SU-DHL-6 (cell line): ENCODE results near the gene FDPS.

ENCODE experiments used
- EZH2phosphoT487 ChIP-seq: fragments of 200-600 bp; sonication (generic), shearing (Covaris generic); conservative IDR thresholded peaks from 2 replicates; pipeline ENCODE4 v1.6.1; 2018; ENCODE audit warnings: mild to moderate bottlenecking, antibody characterized with exemption, low read length, moderate library complexity, mixed read lengths
- TF ChIP-seq, protein P1 (sequence below): fragments of 200-600 bp; sonication (generic); IDR thresholded peaks from one replicate; pipeline ENCODE4 v1.5.1; 2017; ENCODE audit warnings: antibody characterized with exemption, mild to moderate bottlenecking, low read length, moderate library complexity; ENCODE audit not compliant: insufficient read depth, poor library complexity, severe bottlenecking

DNA sequence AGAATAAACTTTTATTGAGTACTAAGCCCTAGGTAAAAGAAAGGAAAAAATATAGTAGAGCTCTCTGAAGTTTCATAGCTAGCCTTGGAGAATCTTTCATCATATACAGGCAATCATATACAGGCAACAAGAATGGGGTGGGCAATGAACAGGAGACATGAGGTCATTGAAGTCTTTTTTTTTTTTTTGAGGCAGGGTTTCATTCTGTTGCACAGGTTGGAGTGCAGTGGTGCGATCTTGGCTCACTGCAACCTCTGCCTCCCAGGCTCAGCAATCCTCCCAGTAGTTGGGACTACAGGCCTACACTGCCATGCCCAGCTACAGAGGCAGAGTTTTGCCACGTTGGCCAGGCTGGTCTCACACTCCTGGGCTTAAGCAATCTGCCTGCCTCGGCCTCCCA, 34.2 kb downstream of the FDPS start:
- TF ChIP-seq, protein P1, sequence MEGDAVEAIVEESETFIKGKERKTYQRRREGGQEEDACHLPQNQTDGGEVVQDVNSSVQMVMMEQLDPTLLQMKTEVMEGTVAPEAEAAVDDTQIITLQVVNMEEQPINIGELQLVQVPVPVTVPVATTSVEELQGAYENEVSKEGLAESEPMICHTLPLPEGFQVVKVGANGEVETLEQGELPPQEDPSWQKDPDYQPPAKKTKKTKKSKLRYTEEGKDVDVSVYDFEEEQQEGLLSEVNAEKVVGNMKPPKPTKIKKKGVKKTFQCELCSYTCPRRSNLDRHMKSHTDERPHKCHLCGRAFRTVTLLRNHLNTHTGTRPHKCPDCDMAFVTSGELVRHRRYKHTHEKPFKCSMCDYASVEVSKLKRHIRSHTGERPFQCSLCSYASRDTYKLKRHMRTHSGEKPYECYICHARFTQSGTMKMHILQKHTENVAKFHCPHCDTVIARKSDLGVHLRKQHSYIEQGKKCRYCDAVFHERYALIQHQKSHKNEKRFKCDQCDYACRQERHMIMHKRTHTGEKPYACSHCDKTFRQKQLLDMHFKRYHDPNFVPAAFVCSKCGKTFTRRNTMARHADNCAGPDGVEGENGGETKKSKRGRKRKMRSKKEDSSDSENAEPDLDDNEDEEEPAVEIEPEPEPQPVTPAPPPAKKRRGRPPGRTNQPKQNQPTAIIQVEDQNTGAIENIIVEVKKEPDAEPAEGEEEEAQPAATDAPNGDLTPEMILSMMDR, result no peak
- TF ChIP-seq EZH2phosphoT487, result no peak
